ENCODE measurements around the gene SLC6A18. TPM values are rescaled to one million over a fixed set of nuclear protein-coding genes. Genes with fewer than 3 reads are reported as not detected.
"Not testable (repeated sequence)": the region's sequence is repeated elsewhere in the genome, so short reads cannot be mapped to it uniquely, and the experiment has no call there.

Gene SLC6A18
- total RNA-seq, 2 experiments from 2014 or later: not detected

- peaks cover 29% of the 10 kb centered on the region for H3K36me3 Mint-ChIP-seq (ENCODE audit: low read depth)
Observed at GRCh38 chr5:1265026-1265425, 39.8 kb downstream of the SLC6A18 start.

DNA sequence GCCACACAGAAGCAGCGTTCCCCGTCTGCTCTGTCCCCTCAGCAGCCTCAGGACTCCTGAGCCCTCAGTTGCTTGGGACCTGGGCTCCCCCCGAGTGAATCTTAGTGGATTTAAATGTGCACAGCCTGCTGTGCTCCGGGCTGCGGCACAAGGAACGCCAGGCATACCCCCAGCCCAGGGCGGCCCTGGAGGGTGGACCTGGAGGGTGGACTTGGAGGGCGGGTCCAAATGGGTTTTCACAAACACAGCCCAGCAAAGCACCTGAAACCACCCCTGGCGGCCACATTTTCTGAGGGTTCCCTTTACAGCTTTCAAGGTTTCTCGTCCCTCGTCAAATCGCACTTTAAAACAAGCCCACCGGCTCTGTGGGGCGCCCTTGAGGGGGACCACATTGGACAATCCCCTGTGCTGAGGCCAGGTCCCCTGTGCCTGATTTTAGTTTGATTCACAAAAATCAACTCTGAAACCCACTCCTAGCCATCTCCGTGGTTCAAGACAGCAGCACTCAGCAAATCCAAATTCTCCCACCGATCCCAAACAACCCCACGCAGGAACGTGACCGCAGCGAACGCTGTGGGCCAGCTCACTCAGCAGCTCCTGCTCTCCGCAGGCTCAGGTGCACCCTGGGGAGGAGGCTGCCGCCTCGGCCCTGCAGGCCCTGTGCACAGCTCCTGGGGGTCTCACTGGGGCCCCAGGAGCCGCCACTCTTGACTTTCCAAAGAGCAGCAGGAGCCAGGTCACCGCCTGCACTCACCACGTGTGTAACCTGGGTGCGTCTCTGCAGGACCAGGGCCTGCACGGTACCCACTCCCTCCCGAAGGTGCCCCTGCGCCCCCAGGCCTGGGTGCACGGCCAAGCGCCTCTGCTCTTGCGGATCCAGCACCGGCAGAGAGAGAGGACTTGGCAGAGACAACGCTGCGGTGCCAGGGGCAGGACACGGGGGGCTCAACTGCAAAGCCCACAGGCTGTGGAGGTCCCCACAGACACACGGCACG, 40.6 kb downstream of the SLC6A18 start:
- ATAC-seq: no peak
- TF ChIP-seq CTCF (IDR thresholded peaks at IDR 0.05): no peak
- POLR2A ChIA-PET: no interaction called here
- peaks cover 29% of the 10 kb centered on the region for H3K36me3 Mint-ChIP-seq (ENCODE audit: low read depth)
- H3K4me1 Mint-ChIP-seq (ENCODE audit: low read depth): peaks cover 11% of the 10 kb centered on the region
- CTCF ChIA-PET: no interaction called here
- H3K27ac Mint-ChIP-seq: no peak overlapping the region
- no peaks in the 10 kb centered on the region for H3K27me3 Mint-ChIP-seq
- peaks cover 6% of the 10 kb centered on the region for H3K9me3 Mint-ChIP-seq
- no peak overlapping the region for H3K4me3 Mint-ChIP-seq
- intact Hi-C loops (cut with micrococcal nuclease): no loop called here
- DNase-seq: no peak

More at GRCh38 chr5:1265026-1265425, 39.8 kb downstream of the SLC6A18 start:
- peaks cover 6% of the 10 kb centered on the region for H3K9me3 Mint-ChIP-seq
- peaks cover 11% of the 10 kb centered on the region for H3K4me1 Mint-ChIP-seq (ENCODE audit: low read depth)
- H3K4me3 Mint-ChIP-seq: no peak overlapping the region
- no peak overlapping the region for H3K27ac Mint-ChIP-seq
- H3K27me3 Mint-ChIP-seq: no peaks in the 10 kb centered on the region
- TF ChIP-seq CTCF (IDR thresholded peaks at IDR 0.05): no peak
- ATAC-seq: no peak
- intact Hi-C loops (cut with micrococcal nuclease): no loop called here
- no peak for DNase-seq
- CTCF ChIA-PET: no interaction called here
- POLR2A ChIA-PET: no interaction called here

- no peak overlapping the region for H3K4me3 Mint-ChIP-seq
- no peak for TF ChIP-seq CTCF (IDR thresholded peaks at IDR 0.05)
Observed at GRCh38 chr5:1266791-1267190, 41.6 kb downstream of the SLC6A18 start.

DNA sequence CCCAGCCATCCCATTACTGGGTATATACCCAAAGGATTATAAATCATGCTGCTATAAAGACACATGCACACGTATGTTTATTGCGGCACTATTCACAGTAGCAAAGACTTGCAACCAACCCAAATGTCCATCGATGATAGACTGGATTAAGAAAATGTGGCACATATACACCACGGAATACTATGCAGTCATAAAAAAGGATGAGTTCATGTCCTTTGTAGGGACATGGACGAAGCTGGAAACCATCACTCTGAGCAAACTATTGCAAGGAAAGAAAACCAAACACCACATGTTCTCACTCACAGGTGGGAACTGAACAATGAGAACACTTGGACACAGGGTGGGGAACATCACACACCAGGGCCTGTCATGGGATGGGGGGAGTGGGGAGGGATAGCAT, 42.3 kb downstream of the SLC6A18 start:
- POLR2A ChIA-PET; H3K9me3 Mint-ChIP-seq; H3K4me3 Mint-ChIP-seq; ATAC-seq; DNase-seq; H3K27ac Mint-ChIP-seq; H3K27me3 Mint-ChIP-seq; CTCF ChIA-PET; intact Hi-C loops (cut with micrococcal nuclease): not testable (repeated sequence)
- H3K36me3 Mint-ChIP-seq (ENCODE audit: low read depth): peaks cover 23% of the 10 kb centered on the region
- H3K4me1 Mint-ChIP-seq (ENCODE audit: low read depth): peaks cover 11% of the 10 kb centered on the region

More at GRCh38 chr5:1266791-1267190, 41.6 kb downstream of the SLC6A18 start:
- intact Hi-C loops (cut with micrococcal nuclease): no loop called here
- peaks cover 11% of the 10 kb centered on the region for H3K4me1 Mint-ChIP-seq (ENCODE audit: low read depth)
- peaks cover 6% of the 10 kb centered on the region for H3K9me3 Mint-ChIP-seq
- no peak overlapping the region for H3K27ac Mint-ChIP-seq
- H3K27me3 Mint-ChIP-seq: no peaks in the 10 kb centered on the region
- POLR2A ChIA-PET: interaction anchor here (0.6 kb wide), 1 partner anchor 19 kb away, joined by 4 read pairs; no protein-coding TSS in a partner anchor
- peaks cover 30% of the 10 kb centered on the region for H3K36me3 Mint-ChIP-seq (ENCODE audit: low read depth)
- CTCF ChIA-PET: no interaction called here
- DNase-seq (no peak), ATAC-seq (no peak)

DNA sequence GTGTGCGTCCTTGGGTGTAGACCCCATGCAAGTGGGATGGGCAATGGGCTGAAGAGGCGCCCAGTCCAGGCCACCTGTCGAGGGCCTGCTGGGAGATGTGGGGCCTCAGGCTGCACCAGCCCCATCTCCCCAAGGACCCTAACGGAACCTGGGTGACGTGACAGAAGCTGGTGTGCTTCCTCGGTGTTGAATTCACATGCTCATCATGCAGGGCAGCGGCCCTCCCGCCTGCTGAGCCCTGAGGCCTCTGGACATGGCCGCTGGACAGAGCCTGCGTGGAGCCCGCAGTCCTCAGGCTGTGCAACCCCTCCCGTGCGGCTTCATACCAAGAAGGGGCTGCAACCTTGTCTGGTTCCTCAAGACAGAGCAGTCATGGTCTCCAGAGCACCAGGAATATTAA, 42.9 kb downstream of the SLC6A18 start:
- no peak for ATAC-seq
- no peak for TF ChIP-seq CTCF (IDR thresholded peaks at IDR 0.05)
- H3K4me3 Mint-ChIP-seq: no peak overlapping the region
- H3K9me3 Mint-ChIP-seq: no peaks in the 10 kb centered on the region
- no peaks in the 10 kb centered on the region for H3K27me3 Mint-ChIP-seq
- intact Hi-C loops (cut with micrococcal nuclease): no loop called here
- ChIA-PET CTCF (no interaction called here), POLR2A (no interaction called here)
- no peak for DNase-seq
- H3K27ac Mint-ChIP-seq: no peak overlapping the region
- H3K4me1 Mint-ChIP-seq (ENCODE audit: low read depth): peaks cover 11% of the 10 kb centered on the region
- H3K36me3 Mint-ChIP-seq (ENCODE audit: low read depth): peaks cover 20% of the 10 kb centered on the region

All from activated CD8-positive, alpha-beta T cell treated with anti-CD3 and anti-CD28 coated beads for 36 hours (primary cell).